IMR-90 (cell line): Measurements from ENCODE around the gene PGLYRP2. TPM values are rescaled to one million over a fixed set of nuclear protein-coding genes. Genes with fewer than 3 reads are reported as not detected.

Experiments used
- ATAC-seq: fragments of 200-7000 bp; cut with Tn5 transposase; 2 replicates; pipeline ENCODE4 v1.9.1; 2020; ENCODE audit warnings: low read depth, mild to moderate bottlenecking, moderate library complexity
- BruUV-seq: library from RNA; stranded (reverse); fragments of 400-500 nt; replicated peaks from 2 replicates; lab custom pipeline; 2021; lab: Mats Ljungman, UMichigan
- CTCF ChIA-PET: fragments of 300-600 bp; formaldehyde crosslinking; extraction: SDS; loops from one replicate; lab custom pipeline; 2021; ENCODE audit warnings: antibody characterized with exemption; lab: Yijun Ruan, JAX
- POLR2A ChIA-PET: fragments of 300-600 bp; sonication (Branson Sonifier 250); formaldehyde crosslinking; loops from one replicate; lab custom pipeline; 2022; ENCODE audit warnings: antibody characterized with exemption; ENCODE audit not compliant: unreplicated experiment; lab: Charles Lee
- DNase-seq: peaks from one replicate; pipeline ENCODE4 v3.0.0; 2013
- H2AFZ ChIP-seq: replicated peaks from 2 replicates; pipeline ENCODE3; 2013; ENCODE audit warnings: low read length, mild to moderate bottlenecking; ENCODE audit not compliant: poor library complexity
- H2AK5ac ChIP-seq: 2 replicates; pipeline ENCODE4 v1.6.1; 2013; ENCODE audit warnings: low read depth, low read length, inconsistent platforms
- H2AK9ac ChIP-seq: replicated peaks from 2 replicates; pipeline ENCODE3; 2013; ENCODE audit warnings: mild to moderate bottlenecking, low read depth, low read length, moderate library complexity; ENCODE audit not compliant: poor library complexity
- H2BK120ac ChIP-seq: 2 replicates; pipeline ENCODE4 v1.6.1; 2013; ENCODE audit warnings: low read depth, low read length, inconsistent platforms
- H2BK15ac ChIP-seq: 3 replicates; pipeline ENCODE4 v1.6.1; 2013; ENCODE audit warnings: low read depth, low read length, inconsistent platforms
- H2BK20ac ChIP-seq: 2 replicates; pipeline ENCODE4 v1.6.1; 2013; ENCODE audit warnings: low read depth, mild to moderate bottlenecking, inconsistent platforms, low read length, moderate library complexity
- H2BK5ac ChIP-seq: 2 replicates; pipeline ENCODE4 v1.6.1; 2013; ENCODE audit warnings: mild to moderate bottlenecking, low read depth, low read length, inconsistent platforms; ENCODE audit not compliant: poor library complexity, severe bottlenecking
- H3K14ac ChIP-seq: replicated peaks from 2 replicates; pipeline ENCODE4 v1.6.1; 2013; ENCODE audit warnings: low read depth, low read length, inconsistent platforms
- H3K18ac ChIP-seq: 2 replicates; pipeline ENCODE4 v1.6.1; 2013; ENCODE audit warnings: low read depth, low read length, control low read depth
- H3K23ac ChIP-seq: 2 replicates; pipeline ENCODE4 v1.6.1; 2013; ENCODE audit warnings: low read depth, low read length, inconsistent platforms
- H3K27ac ChIP-seq: 2 replicates; pipeline ENCODE4 v1.5.1; 2013; ENCODE audit warnings: mild to moderate bottlenecking, control low read depth, low read length; ENCODE audit not compliant: insufficient read depth
- H3K27me3 ChIP-seq: 2 replicates; pipeline ENCODE4 v1.6.1; 2013; ENCODE audit warnings: low read length; ENCODE audit not compliant: control insufficient read depth, insufficient read depth
- H3K36me3 ChIP-seq: 2 replicates; pipeline ENCODE4 v1.6.1; 2013; ENCODE audit warnings: low read length, mixed read lengths; ENCODE audit not compliant: control insufficient read depth, insufficient read depth
- H3K4ac ChIP-seq: 2 replicates; pipeline ENCODE4 v1.6.1; 2013; ENCODE audit warnings: low read depth, low read length, inconsistent platforms
- H3K4me1 ChIP-seq: 2 replicates; pipeline ENCODE4 v1.6.1; 2013; ENCODE audit warnings: low read length, mixed read lengths; ENCODE audit not compliant: control insufficient read depth, insufficient read depth
- H3K4me2 ChIP-seq: 2 replicates; pipeline ENCODE4 v1.6.1; 2013; ENCODE audit warnings: low read depth, mild to moderate bottlenecking, control low read depth, low read length, moderate library complexity
- H3K4me3 ChIP-seq: 2 replicates; pipeline ENCODE4 v1.5.1; 2013; ENCODE audit warnings: low read depth, mild to moderate bottlenecking, control low read depth, low read length, moderate library complexity; ENCODE audit not compliant: insufficient read depth
- H3K56ac ChIP-seq: 2 replicates; pipeline ENCODE4 v1.6.1; 2013; ENCODE audit warnings: low read length, inconsistent platforms; ENCODE audit not compliant: insufficient read depth; ENCODE audit errors: extremely low read depth
- H3K79me1 ChIP-seq, 2 experiments: 2 replicates each; pipeline ENCODE4 v1.6.1; 2013; ENCODE audit warnings: low read length in 2 of 2, inconsistent platforms in 1 of 2, low read depth in 1 of 2
- H3K9ac ChIP-seq: 2 replicates; pipeline ENCODE4 v1.6.1; 2013; ENCODE audit warnings: low read depth, low read length, control low read depth
- H3K9me1 ChIP-seq: 2 replicates; pipeline ENCODE4 v1.6.1; 2013; ENCODE audit warnings: low read length, inconsistent platforms; ENCODE audit not compliant: insufficient read depth
- H3K9me3 ChIP-seq: 2 replicates; pipeline ENCODE4 v1.6.1; 2013; ENCODE audit warnings: low read length; ENCODE audit not compliant: control insufficient read depth, insufficient read depth
- H4K20me1 ChIP-seq: 2 replicates; pipeline ENCODE4 v1.6.1; 2013; ENCODE audit warnings: low read length, inconsistent platforms; ENCODE audit not compliant: insufficient read depth
- H4K5ac ChIP-seq: 2 replicates; pipeline ENCODE4 v1.6.1; 2013; ENCODE audit warnings: mild to moderate bottlenecking, low read depth, low read length, control low read depth
- H4K8ac ChIP-seq, 2 experiments: 2 replicates each; pipeline ENCODE4 v1.6.1; 2013; ENCODE audit warnings: low read depth in 2 of 2, low read length in 2 of 2, control low read depth in 1 of 2, inconsistent platforms in 1 of 2
- H4K91ac ChIP-seq: 2 replicates; pipeline ENCODE4 v1.6.1; 2013; ENCODE audit warnings: low read depth, low read length, inconsistent platforms; ENCODE audit not compliant: insufficient read depth
- BHLHE40 ChIP-seq: fragments of 150-350 bp; IDR thresholded peaks from 2 replicates; pipeline ENCODE4 v1.6.1; 2016; ENCODE audit warnings: mild to moderate bottlenecking, low read depth, low read length
- CEBPB ChIP-seq: IDR thresholded peaks from 2 replicates; pipeline ENCODE4 v1.6.1; 2012; ENCODE audit warnings: low read depth, low read length, improper control_type of control experiment
- CHD1 ChIP-seq: IDR thresholded peaks from 2 replicates; pipeline ENCODE4 v1.6.1; 2012; ENCODE audit warnings: low read depth, low read length, improper control_type of control experiment
- CTCF ChIP-seq: conservative IDR thresholded peaks from 2 replicates; pipeline ENCODE4 v1.5.1; 2012; ENCODE audit warnings: mild to moderate bottlenecking, low read depth, low read length, improper control_type of control experiment
- ELK1 ChIP-seq: fragments of 150-350 bp; IDR thresholded peaks from 2 replicates; pipeline ENCODE4 v1.6.1; 2016; ENCODE audit warnings: low read depth, mild to moderate bottlenecking, low read length, moderate library complexity, borderline replicate concordance
- MAFK ChIP-seq: IDR thresholded peaks from 2 replicates; pipeline ENCODE4 v1.6.1; 2012; ENCODE audit warnings: low read depth, low read length, improper control_type of control experiment
- MAZ ChIP-seq: IDR thresholded peaks from 2 replicates; pipeline ENCODE4 v1.6.1; 2012; ENCODE audit warnings: low read depth, mild to moderate bottlenecking, low read length, improper control_type of control experiment, moderate library complexity, borderline replicate concordance
- MXI1 ChIP-seq: IDR thresholded peaks from 2 replicates; pipeline ENCODE4 v1.6.1; 2012; ENCODE audit warnings: low read depth, mild to moderate bottlenecking, low read length, moderate library complexity, borderline replicate concordance
- NFE2L2 ChIP-seq: fragments of 150-350 bp; IDR thresholded peaks from 2 replicates; pipeline ENCODE4 v1.6.1; 2016; ENCODE audit warnings: low read depth, mild to moderate bottlenecking, low read length
- POLR2A ChIP-seq: IDR thresholded peaks from 2 replicates; pipeline ENCODE4 v1.6.1; 2012; ENCODE audit warnings: mild to moderate bottlenecking, low read depth, low read length
- RCOR1 ChIP-seq: IDR thresholded peaks from 2 replicates; pipeline ENCODE4 v1.6.1; 2012; ENCODE audit warnings: mild to moderate bottlenecking, low read length, improper control_type of control experiment; ENCODE audit not compliant: insufficient replicate concordance
- RFX5 ChIP-seq: IDR thresholded peaks from 2 replicates; pipeline ENCODE4 v1.8.0; 2012; ENCODE audit warnings: low read depth, mild to moderate bottlenecking, low read length, moderate library complexity
- USF2 ChIP-seq: fragments of 150-350 bp; IDR thresholded peaks from 2 replicates; pipeline ENCODE4 v1.6.1; 2017; ENCODE audit warnings: mild to moderate bottlenecking, antibody characterized with exemption, low read length, low read depth
- WGBS, 2 experiments: methylation state at CpG; one replicate each; pipeline versions ENCODE4 v1.1.5 to v1.1.7; 2013; ENCODE audit warnings: missing lambda C conversion rate in 2 of 2; ENCODE audit not compliant: insufficient read length in 1 of 2; ENCODE audit errors: extremely low coverage in 2 of 2; 5-methylcytosine and 5-hydroxymethylcytosine counted together
- dilution Hi-C: fragments of 300-500 bp; cut with HindIII; formaldehyde crosslinking; loops from one replicate; pipeline ENCODE4 v1.14.3; 2018; ENCODE audit warnings: low sequenced_read_pairs; ENCODE audit not compliant: unreplicated experiment
- in situ Hi-C: fragments of 300-500 bp; cut with MboI; formaldehyde crosslinking; loops from 3 replicates; pipeline ENCODE4 v1.14.3; 2019; ENCODE audit warnings: low sequenced_read_pairs, inconsistent platforms, mixed read lengths
- intact Hi-C: fragments of 100-400 bp; cut with micrococcal nuclease; formaldehyde crosslinking; loops from 2 replicates; pipeline ENCODE4 v1.10.0; 2022
- polyA plus RNA-seq, 3 experiments: library from polyadenylated mRNA; depleted of rRNA; stranded (reverse); fragments of >200 nt; gene quantifications; 2 replicates each; pipeline ENCODE4 v1.2.3, GENCODE V29; 2012; ENCODE audit warnings: low replicate concordance in 1 of 3
- total RNA-seq: library from RNA; depleted of rRNA; stranded (reverse); fragments of >200 nt; gene quantifications from 2 replicates; pipeline ENCODE4 v1.2.3, GENCODE V29; 2012

Gene PGLYRP2
- total and polyA plus RNA-seq, 2 of the 4 experiments (the other 2 are of a cell fraction): not detected

- H2AK9ac ChIP-seq: peak overlapping the region; percentile 96
- no peak overlapping the region for H2BK120ac ChIP-seq
- WGBS, 2 experiments: 3% methylated on average over 5 of the region's 43 CpGs; no CpG with 5 or more reads in 1 of the 2 experiments
- peak overlapping the region; percentile 45 for H4K5ac ChIP-seq
- peak overlapping the region; percentile 64; the same call in 1 of the 2 replicates for H3K23ac ChIP-seq
- peak overlapping the region; percentile 56; the same call in 1 of the 2 replicates for H3K4ac ChIP-seq
- peaks cover 8% of the 10 kb centered on the region; the same call in 1 of the 2 replicates for H3K36me3 ChIP-seq
- peak overlapping the region; percentile 7; the same call in 1 of the 2 replicates for H3K27ac ChIP-seq
- in situ Hi-C loops: loop anchor here (25.0 kb wide), 1 partner anchor 887 kb away; the partner anchor contains the start of gene NDUFB7
- intact Hi-C loops: no loop called here
- H3K4me1 ChIP-seq: peaks cover 7% of the 10 kb centered on the region; the same call in 1 of the 2 replicates
- peaks cover 0 to 6% of the 10 kb centered on the region in 2 experiments; a peak in 1 of 4 replicates for H3K79me1 ChIP-seq
- H3K9me1 ChIP-seq: peaks cover 17% of the 10 kb centered on the region
- H2BK20ac ChIP-seq: no peak overlapping the region
- no peak overlapping the region for H2BK15ac ChIP-seq
- H3K27me3 ChIP-seq: no peaks in the 10 kb centered on the region; the same call in 1 of the 2 replicates
- no peak overlapping the region for H2BK5ac ChIP-seq
- peak overlapping the region; percentile 79; the same call in 1 of the 2 replicates for H3K14ac ChIP-seq
- POLR2A ChIA-PET: no interaction called here
- dilution Hi-C loops: no loop called here
- no TSS peak for BruUV-seq
- peak overlapping the region; percentile 49; the same call in 1 of the 2 replicates for H2AK5ac ChIP-seq
- peak overlapping the region; percentile 60 for H3K4me3 ChIP-seq
- CTCF ChIA-PET: interaction anchor here (0.5 kb wide), 1 partner anchor 282 kb away, joined by 3 read pairs; no protein-coding TSS in a partner anchor
- no peak overlapping the region for H4K91ac ChIP-seq
- no peak overlapping the region for H3K18ac ChIP-seq
- H3K9me3 ChIP-seq: no peaks in the 10 kb centered on the region
- H3K4me2 ChIP-seq: peak overlapping the region; percentile 65
- no peak for ATAC-seq
- H4K20me1 ChIP-seq: no peaks in the 10 kb centered on the region; the same call in 1 of the 2 replicates
- H2AFZ ChIP-seq: peak overlapping the region; percentile 95
- H3K9ac ChIP-seq: peak overlapping the region; percentile 17; the same call in 1 of the 2 replicates
- DNase-seq: no peak
- no peak overlapping the region for H3K56ac ChIP-seq
- H4K8ac ChIP-seq: peak overlapping the region; percentile 11 to 81; a peak in 3 of 4 replicates
- TF ChIP-seq USF2 (no peak), RFX5 (no peak), RCOR1 (no peak), BHLHE40 (no peak), CHD1 (no peak), POLR2A (no peak), MXI1 (no peak), ELK1 (no peak), MAZ (no peak), CEBPB (no peak), MAFK (no peak), CTCF (no peak), NFE2L2 (no peak)
Observed at GRCh38 chr19:15448778-15449619, 30.3 kb downstream of the PGLYRP2 start.
